Measurements from ENCODE around the gene PCLO. TPM values are rescaled to one million over a fixed set of nuclear protein-coding genes. Genes with fewer than 3 reads are reported as not detected.

The PCLO gene
- total RNA-seq, 1 experiment from 2014 or later: 3.1 TPM

- Histone ChIP-seq H3K79me1 (ENCODE audit: insufficient read depth, low read depth, low read length, poor library complexity, severe bottlenecking) (no peaks in the 10 kb centered on the region), H3K27ac (ENCODE audit: insufficient read length, low read depth, low read length) (no peak overlapping the region), H3K4ac (ENCODE audit: low read depth, low read length) (no peak overlapping the region), H3K23me2 (ENCODE audit: insufficient read length, low read depth, low read length, poor library complexity, severe bottlenecking) (peaks cover 8% of the 10 kb centered on the region), H2BK12ac (ENCODE audit: insufficient read length, low read depth, low read length) (no peak overlapping the region), H3K23ac (ENCODE audit: insufficient read length, low read depth, low read length) (no peak overlapping the region), H4K5ac (ENCODE audit: insufficient read length, low read depth, low read length) (peak overlapping the region; percentile 10), H2BK15ac (ENCODE audit: low read depth, low read length) (0 out of 2 replicates have a peak overlapping the region, but pooled peaks have one; percentile 6), H4K8ac (replicated peaks; ENCODE audit: insufficient read length, low read depth, low read length) (no peak overlapping the region), H2BK5ac (ENCODE audit: insufficient read length, low read length) (no peak overlapping the region), H3K56ac (ENCODE audit: insufficient read length, low read depth, low read length) (no peak overlapping the region), H3K4me1 (ENCODE audit: insufficient read depth, low read length) (no peaks in the 10 kb centered on the region), H3T11ph (ENCODE audit: low read length) (no peak overlapping the region), H2BK120ac (ENCODE audit: low read depth, low read length, poor library complexity, severe bottlenecking) (no peak overlapping the region), H2AFZ (ENCODE audit: low read length) (no peak overlapping the region), H3K27me3 (ENCODE audit: insufficient read depth, low read length) (no peaks in the 10 kb centered on the region), H3K9me3 (ENCODE audit: control insufficient read depth, low read depth, low read length) (no peaks in the 10 kb centered on the region), H2BK20ac (ENCODE audit: low read depth, low read length, poor library complexity, severe bottlenecking) (no peak overlapping the region), H3K14ac (ENCODE audit: insufficient read depth, low read length) (no peak overlapping the region; the same call in 1 of the 2 replicates), H3K9ac (ENCODE audit: extremely low read depth, insufficient read length, low read length) (peak overlapping the region; percentile 77), H3K79me2 (ENCODE audit: insufficient read depth, low read length) (no peaks in the 10 kb centered on the region), H4K91ac (ENCODE audit: insufficient read length, low read depth, low read length) (no peak overlapping the region), H2AK5ac (ENCODE audit: insufficient read length, low read length) (no peak overlapping the region), H3K18ac (ENCODE audit: insufficient read length, low read depth, low read length) (no peak overlapping the region), H4K20me1 (ENCODE audit: control insufficient read depth, insufficient read depth, insufficient read length) (no peaks in the 10 kb centered on the region), H3K4me2 (ENCODE audit: insufficient read depth, insufficient read length, low read length) (peak overlapping the region; percentile 97)
- Mint-ChIP-seq H3K4me1 (peaks cover 16% of the 10 kb centered on the region in 2 experiments), H3K27ac (peak overlapping the region in 2 of 3 experiments; percentile 7 to 38; a peak in 3 of 7 replicates), H3K36me3 (ENCODE audit: insufficient read depth in 1 of 3, low read depth in 3 of 3) (no peaks in the 10 kb centered on the region), H3K27me3 (ENCODE audit: low read depth) (no peaks in the 10 kb centered on the region), H3K9me3 (no peaks in the 10 kb centered on the region), H3K4me3 (peak overlapping the region; percentile 79 to 93)
- no peak for TF ChIP-seq CTCF (conservative IDR thresholded peaks at IDR 0.05)
- no CpG with 5 or more reads among the region's 17 CpGs for WGBS (ENCODE audit: extremely low coverage, insufficient read length, low lambda C conversion rate)
- no peak for DNase-seq
These were observed 734 bp downstream of the PCLO start for GRCh38 chr7:83161899-83162401.
